Measurements from ENCODE around the gene XPR1. TPM values are rescaled to one million over a fixed set of nuclear protein-coding genes. Genes with fewer than 3 reads are reported as not detected.

The XPR1 gene
- total RNA-seq, 3 donors from 2014 or later (not counting 1 experiment from before 2014, with no cell fraction given) = 14.8 to 18.2 (median 16.7) TPM

GRCh38 chr1:180640531-180640949 is 8.7 kb downstream of the XPR1 start:
- H3K4me1 Mint-ChIP-seq = peaks cover 22 to 29% of the 10 kb centered on the region in 2 donors
- Histone ChIP-seq H3K27me3 (ENCODE audit: control insufficient read depth, insufficient read depth, low read length) (no peaks in the 10 kb centered on the region), H3K4me1 (ENCODE audit: control insufficient read depth, insufficient read depth, low read length) (no peaks in the 10 kb centered on the region), H3K36me3 (ENCODE audit: control insufficient read depth, insufficient read depth, low read length) (no peaks in the 10 kb centered on the region), H3K9me3 (ENCODE audit: control insufficient read depth, insufficient read depth, low read length) (no peaks in the 10 kb centered on the region), H3K4me3 (ENCODE audit: low read length) (no peak overlapping the region), H3K27ac (ENCODE audit: low read length) (no peak overlapping the region)
- WGBS (ENCODE audit: insufficient coverage) = 100% methylated on average over 2 of the region's 3 CpGs
- ATAC-seq = no peak
- intact Hi-C loops (cut with micrococcal nuclease) = no loop called here
- no peak overlapping the region for H3K4me3 Mint-ChIP-seq
- DNase-seq = no peak
- no peak for TF ChIP-seq CTCF (IDR thresholded peaks at IDR 0.05)
- no peaks in the 10 kb centered on the region for H3K36me3 Mint-ChIP-seq
- no peaks in the 10 kb centered on the region for H3K9me3 Mint-ChIP-seq
- H3K27ac Mint-ChIP-seq = no peak overlapping the region
- H3K27me3 Mint-ChIP-seq (ENCODE audit: low read depth in 2 of 2) = no peaks in the 10 kb centered on the region

GRCh38 chr1:180641662-180642061 is 9.8 kb downstream of the XPR1 start:
- Histone ChIP-seq H3K4me1 (ENCODE audit: control insufficient read depth, insufficient read depth, low read length) (no peaks in the 10 kb centered on the region), H3K4me3 (ENCODE audit: low read length) (no peak overlapping the region), H3K27ac (ENCODE audit: low read length) (no peak overlapping the region), H3K9me3 (ENCODE audit: control insufficient read depth, insufficient read depth, low read length) (no peaks in the 10 kb centered on the region), H3K36me3 (ENCODE audit: control insufficient read depth, insufficient read depth, low read length) (no peaks in the 10 kb centered on the region), H3K27me3 (ENCODE audit: control insufficient read depth, insufficient read depth, low read length) (no peaks in the 10 kb centered on the region)
- DNase-seq (no peak), ATAC-seq (no peak)
- no peak overlapping the region for H3K4me3 Mint-ChIP-seq
- intact Hi-C loops (cut with micrococcal nuclease) = no loop called here
- H3K27me3 Mint-ChIP-seq (ENCODE audit: low read depth in 2 of 2) = no peaks in the 10 kb centered on the region
- no peaks in the 10 kb centered on the region for H3K9me3 Mint-ChIP-seq
- H3K36me3 Mint-ChIP-seq = no peaks in the 10 kb centered on the region
- peaks cover 17 to 30% of the 10 kb centered on the region in 2 donors for H3K4me1 Mint-ChIP-seq
- H3K27ac Mint-ChIP-seq = no peak overlapping the region
- TF ChIP-seq CTCF (IDR thresholded peaks at IDR 0.05) = no peak

- no peaks in the 10 kb centered on the region for H3K9me3 Mint-ChIP-seq
- H3K4me3 Mint-ChIP-seq = no peak overlapping the region
- no peaks in the 10 kb centered on the region for H3K27me3 ChIP-seq (ENCODE audit: control insufficient read depth, insufficient read depth, low read length)
- no peaks in the 10 kb centered on the region for H3K4me1 ChIP-seq (ENCODE audit: control insufficient read depth, insufficient read depth, low read length)
- H3K36me3 ChIP-seq (ENCODE audit: control insufficient read depth, insufficient read depth, low read length) = no peaks in the 10 kb centered on the region
- ATAC-seq = no peak
- intact Hi-C loops (cut with micrococcal nuclease) = no loop called here
- WGBS (ENCODE audit: insufficient coverage) = 87% methylated on average over 1 of the region's 1 CpG
- H3K36me3 Mint-ChIP-seq = no peaks in the 10 kb centered on the region
- no peaks in the 10 kb centered on the region for H3K27me3 Mint-ChIP-seq (ENCODE audit: low read depth in 2 of 2)
- H3K27ac Mint-ChIP-seq = no peak overlapping the region
- H3K4me3 ChIP-seq (ENCODE audit: low read length) = no peak overlapping the region
- no peaks in the 10 kb centered on the region for H3K9me3 ChIP-seq (ENCODE audit: control insufficient read depth, insufficient read depth, low read length)
- peaks cover 16 to 30% of the 10 kb centered on the region in 2 donors for H3K4me1 Mint-ChIP-seq
- TF ChIP-seq CTCF (IDR thresholded peaks at IDR 0.05) = no peak
- no peak overlapping the region for H3K27ac ChIP-seq (ENCODE audit: low read length)
- DNase-seq = no peak
These were observed 11.0 kb downstream of the XPR1 start for GRCh38 chr1:180642781-180643180.

- Histone ChIP-seq H3K36me3 (ENCODE audit: control insufficient read depth, insufficient read depth, low read length) (no peaks in the 10 kb centered on the region), H3K4me1 (ENCODE audit: control insufficient read depth, insufficient read depth, low read length) (no peaks in the 10 kb centered on the region), H3K9me3 (ENCODE audit: control insufficient read depth, insufficient read depth, low read length) (no peaks in the 10 kb centered on the region), H3K27me3 (ENCODE audit: control insufficient read depth, insufficient read depth, low read length) (no peaks in the 10 kb centered on the region), H3K4me3 (ENCODE audit: low read length) (no peak overlapping the region), H3K27ac (ENCODE audit: low read length) (no peak overlapping the region)
- intact Hi-C loops (cut with micrococcal nuclease) = no loop called here
- H3K4me3 Mint-ChIP-seq = no peak overlapping the region
- DNase-seq (no peak), ATAC-seq (no peak)
- no peaks in the 10 kb centered on the region for H3K36me3 Mint-ChIP-seq
- no peak overlapping the region for H3K27ac Mint-ChIP-seq
- no peaks in the 10 kb centered on the region for H3K9me3 Mint-ChIP-seq
- no peak for TF ChIP-seq CTCF (IDR thresholded peaks at IDR 0.05)
- WGBS (ENCODE audit: insufficient coverage) = 75% methylated on average over 1 of the region's 1 CpG
- H3K27me3 Mint-ChIP-seq (ENCODE audit: low read depth in 2 of 2) = no peaks in the 10 kb centered on the region
- peaks cover 16 to 30% of the 10 kb centered on the region in 2 donors for H3K4me1 Mint-ChIP-seq
These were observed 11.9 kb downstream of the XPR1 start for GRCh38 chr1:180643693-180644092.

Measured in natural killer cell (primary cell).